ENCODE data around the gene SRP72. TPM values are rescaled to one million over a fixed set of nuclear protein-coding genes. Genes with fewer than 3 reads are reported as not detected.

SRP72 gene
- total and polyA plus RNA-seq, 2 of the 4 experiments (the other 2 are of a cell fraction): 73.8 to 123 TPM

DNA sequence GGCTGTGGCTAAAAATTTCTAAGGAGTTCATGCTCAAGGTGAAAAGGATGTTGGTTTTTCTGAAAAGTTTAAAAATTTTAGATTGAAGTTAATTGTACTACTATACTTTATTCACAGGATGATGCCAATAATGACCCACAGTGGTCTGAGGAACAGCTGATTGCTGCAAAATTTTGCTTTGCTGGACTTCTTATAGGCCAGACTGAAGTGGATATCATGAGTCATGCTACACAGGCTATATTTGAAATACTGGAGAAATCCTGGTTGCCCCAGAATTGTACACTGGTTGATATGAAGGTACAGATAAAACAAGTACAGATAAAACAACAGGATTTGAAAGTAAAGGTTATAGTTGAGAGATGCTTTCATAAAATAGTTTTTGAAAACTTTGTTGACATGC is 19.1 kb upstream of the SRP72 start:
- in situ Hi-C loops (cut with MboI; ENCODE audit: low sequenced_read_pairs): no loop called here
- H3K9me3 ChIP-seq (ENCODE audit: control insufficient read depth, insufficient read depth, low read length): no peaks in the 10 kb centered on the region
- H3K9me1 ChIP-seq (ENCODE audit: insufficient read depth, low read length): no peaks in the 10 kb centered on the region
- no peak overlapping the region for H4K5ac ChIP-seq (ENCODE audit: low read depth, low read length)
- H4K20me1 ChIP-seq (ENCODE audit: insufficient read depth, low read length): no peaks in the 10 kb centered on the region
- no peak overlapping the region for H3K27ac ChIP-seq (ENCODE audit: insufficient read depth, low read length)
- peaks cover 11 to 16% of the 10 kb centered on the region in 2 experiments; a peak in 3 of 4 replicates for H3K79me1 ChIP-seq (ENCODE audit: low read depth in 1 of 2, low read length in 2 of 2)
- H3K4me2 ChIP-seq (ENCODE audit: low read depth, low read length): no peak overlapping the region
- no peak overlapping the region for H2BK20ac ChIP-seq (ENCODE audit: low read depth, low read length)
- H2AK5ac ChIP-seq (ENCODE audit: low read depth, low read length): no peak overlapping the region
- no peak overlapping the region for H2AK9ac ChIP-seq (replicated peaks; ENCODE audit: low read depth, low read length, poor library complexity)
- H3K27me3 ChIP-seq (ENCODE audit: control insufficient read depth, insufficient read depth, low read length): no peaks in the 10 kb centered on the region
- H3K56ac ChIP-seq (ENCODE audit: extremely low read depth, insufficient read depth, low read length): no peak overlapping the region
- H4K8ac ChIP-seq (ENCODE audit: low read depth in 2 of 2, low read length in 2 of 2): no peak overlapping the region
- no peak overlapping the region for H4K91ac ChIP-seq (ENCODE audit: insufficient read depth, low read depth, low read length)
- dilution Hi-C loops (cut with HindIII; ENCODE audit: low sequenced_read_pairs, unreplicated experiment): no loop called here
- ATAC-seq (ENCODE audit: low read depth) (peak; percentile 51; the same call in 1 of the 2 replicates), DNase-seq (peak; percentile 43)
- POLR2A ChIA-PET (ENCODE audit: unreplicated experiment): no interaction called here
- H3K4me1 ChIP-seq (ENCODE audit: control insufficient read depth, insufficient read depth, low read length): no peaks in the 10 kb centered on the region
- H3K9ac ChIP-seq (ENCODE audit: low read depth, low read length): no peak overlapping the region
- no peak overlapping the region for H3K23ac ChIP-seq (ENCODE audit: low read depth, low read length)
- H3K4ac ChIP-seq (ENCODE audit: low read depth, low read length): no peak overlapping the region
- no peak overlapping the region for H3K4me3 ChIP-seq (ENCODE audit: insufficient read depth, low read depth, low read length)
- H2BK15ac ChIP-seq (ENCODE audit: low read depth, low read length): no peak overlapping the region
- no peak overlapping the region for H3K14ac ChIP-seq (replicated peaks; ENCODE audit: low read depth, low read length)
- H2BK5ac ChIP-seq (ENCODE audit: low read depth, low read length, poor library complexity, severe bottlenecking): no peak overlapping the region
- no TSS peak for BruUV-seq (replicated peaks)
- no peak overlapping the region for H2AFZ ChIP-seq (replicated peaks; ENCODE audit: low read length, poor library complexity)
- intact Hi-C loops (cut with micrococcal nuclease): no loop called here
- no peak overlapping the region for H3K18ac ChIP-seq (ENCODE audit: low read depth, low read length)
- H3K36me3 ChIP-seq (ENCODE audit: control insufficient read depth, insufficient read depth, low read length): peaks cover 9% of the 10 kb centered on the region
- TF ChIP-seq RAD21 (IDR thresholded peaks at IDR 0.05; ENCODE audit: low read length) (no peak), MXI1 (IDR thresholded peaks at IDR 0.05; ENCODE audit: borderline replicate concordance, low read depth, low read length) (no peak), ELK1 (IDR thresholded peaks at IDR 0.05; ENCODE audit: borderline replicate concordance, low read depth, low read length) (no peak), BHLHE40 (IDR thresholded peaks at IDR 0.05; ENCODE audit: low read depth, low read length) (no peak), RCOR1 (IDR thresholded peaks at IDR 0.05; ENCODE audit: insufficient replicate concordance, low read length) (no peak), USF2 (IDR thresholded peaks at IDR 0.05; ENCODE audit: low read depth, low read length) (no peak), CEBPB (IDR thresholded peaks at IDR 0.05; ENCODE audit: low read depth, low read length) (no peak), MAFK (IDR thresholded peaks at IDR 0.05; ENCODE audit: low read depth, low read length) (no peak), NFE2L2 (IDR thresholded peaks at IDR 0.05; ENCODE audit: low read depth, low read length) (no peak), POLR2A (IDR thresholded peaks at IDR 0.05; ENCODE audit: low read depth, low read length) (no peak), FOS (IDR thresholded peaks at IDR 0.05; ENCODE audit: low read depth, low read length) (no peak), RFX5 (IDR thresholded peaks at IDR 0.05; ENCODE audit: low read depth, low read length) (no peak), SMC3 (IDR thresholded peaks at IDR 0.05; ENCODE audit: low read depth, low read length) (no peak), MAZ (IDR thresholded peaks at IDR 0.05; ENCODE audit: borderline replicate concordance, low read depth, low read length) (no peak), CHD1 (IDR thresholded peaks at IDR 0.05; ENCODE audit: low read depth, low read length) (no peak)
- TF ChIP-seq, protein P1, sequence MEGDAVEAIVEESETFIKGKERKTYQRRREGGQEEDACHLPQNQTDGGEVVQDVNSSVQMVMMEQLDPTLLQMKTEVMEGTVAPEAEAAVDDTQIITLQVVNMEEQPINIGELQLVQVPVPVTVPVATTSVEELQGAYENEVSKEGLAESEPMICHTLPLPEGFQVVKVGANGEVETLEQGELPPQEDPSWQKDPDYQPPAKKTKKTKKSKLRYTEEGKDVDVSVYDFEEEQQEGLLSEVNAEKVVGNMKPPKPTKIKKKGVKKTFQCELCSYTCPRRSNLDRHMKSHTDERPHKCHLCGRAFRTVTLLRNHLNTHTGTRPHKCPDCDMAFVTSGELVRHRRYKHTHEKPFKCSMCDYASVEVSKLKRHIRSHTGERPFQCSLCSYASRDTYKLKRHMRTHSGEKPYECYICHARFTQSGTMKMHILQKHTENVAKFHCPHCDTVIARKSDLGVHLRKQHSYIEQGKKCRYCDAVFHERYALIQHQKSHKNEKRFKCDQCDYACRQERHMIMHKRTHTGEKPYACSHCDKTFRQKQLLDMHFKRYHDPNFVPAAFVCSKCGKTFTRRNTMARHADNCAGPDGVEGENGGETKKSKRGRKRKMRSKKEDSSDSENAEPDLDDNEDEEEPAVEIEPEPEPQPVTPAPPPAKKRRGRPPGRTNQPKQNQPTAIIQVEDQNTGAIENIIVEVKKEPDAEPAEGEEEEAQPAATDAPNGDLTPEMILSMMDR (conservative IDR thresholded peaks at IDR 0.05; ENCODE audit: low read depth, low read length): no peak
- CTCF ChIA-PET: no interaction called here
- H2BK120ac ChIP-seq (ENCODE audit: low read depth, low read length): no peak overlapping the region

All from IMR-90 (cell line).